GM13977 (cell line): ENCODE measurements around the gene GCLM.
"Not testable (repeated sequence)": the region's sequence is repeated elsewhere in the genome, so short reads cannot be mapped to it uniquely, and the experiment has no call there.

Source experiments
- DNase-seq: peaks from one replicate; pipeline ENCODE4 v3.0.0; 2012; ENCODE audit warnings: low spot score
- CTCF ChIP-seq: IDR thresholded peaks from 2 replicates; pipeline ENCODE4 v1.5.1; 2012; ENCODE audit warnings: mild to moderate bottlenecking, control low read depth; ENCODE audit not compliant: insufficient read depth; ENCODE audit errors: extremely low read depth, missing control alignments
- in situ Hi-C: fragments of 300-500 bp; cut with MboI; formaldehyde crosslinking; loops from one replicate; pipeline ENCODE4 v1.12.0; 2022; ENCODE audit warnings: low sequenced_read_pairs, low pct_unique_long_range_greater_than_20kb, mixed read lengths, inconsistent platforms; ENCODE audit not compliant: unreplicated experiment

The GCLM gene

GRCh38 chr1:93909146-93910050, at the start of gene GCLM:
GCLM (minus strand) TSS chr1:93909430; CDS start chr1:93909163, 267 bp downstream.
- DNase-seq, result peak; percentile 95
- TF ChIP-seq CTCF, result peak; percentile 99
- in situ Hi-C loops, result no loop called here

- DNase-seq, result no peak
- TF ChIP-seq CTCF, result no peak
- in situ Hi-C loops, result no loop called here
Measured at GRCh38 chr1:93958726-93959100, 49.5 kb upstream of the GCLM start.

GRCh38 chr1:93958032-93958725, 48.9 kb upstream of the GCLM start:
- no peak for TF ChIP-seq CTCF
- in situ Hi-C loops, result no loop called here
- DNase-seq, result no peak

GRCh38 chr1:93955765-93956164, 46.5 kb upstream of the GCLM start:
- no peak for DNase-seq
- in situ Hi-C loops, result no loop called here
- no peak for TF ChIP-seq CTCF

GRCh38 chr1:93947002-93947686, 37.9 kb upstream of the GCLM start:
- in situ Hi-C loops, DNase-seq: not testable (repeated sequence)

- TF ChIP-seq CTCF, result no peak
- DNase-seq, result no peak
- in situ Hi-C loops, result no loop called here
Measured at GRCh38 chr1:93938461-93939145, 29.4 kb upstream of the GCLM start.
